BJ (cell line): ENCODE measurements around the gene CRTC3. TPM values are rescaled to one million over a fixed set of nuclear protein-coding genes. Genes with fewer than 3 reads are reported as not detected.

ENCODE experiments used
- CTCF ChIA-PET: fragments of 350-600 bp; formaldehyde crosslinking; extraction: SDS; loops from one replicate; lab custom pipeline; 2021; ENCODE audit warnings: antibody characterized with exemption, inconsistent platforms; lab: Yijun Ruan, JAX
- POLR2A ChIA-PET: fragments of 300-600 bp; sonication (Branson Sonifier 250); formaldehyde crosslinking; extraction: SDS; loops from one replicate; lab custom pipeline; 2021; ENCODE audit warnings: antibody characterized with exemption; lab: Charles Lee
- DNase-seq: peaks from one replicate; pipeline ENCODE4 v3.0.0-alpha.2; 2011; ENCODE audit warnings: low read depth
- H3K27me3 ChIP-seq: 2 replicates; pipeline ENCODE4 v1.6.0; 2011; ENCODE audit warnings: low read length; ENCODE audit not compliant: control insufficient read depth, insufficient read depth
- H3K36me3 ChIP-seq: 2 replicates; pipeline ENCODE4 v1.5.1; 2011; ENCODE audit warnings: low read length; ENCODE audit not compliant: control insufficient read depth, insufficient read depth
- H3K4me3 ChIP-seq: 2 replicates; pipeline ENCODE4 v1.5.1; 2011; ENCODE audit warnings: low read depth, mild to moderate bottlenecking, control low read depth, low read length
- polyA plus RNA-seq: library from polyadenylated mRNA; depleted of rRNA; stranded (reverse); fragments of >200 nt; gene quantifications from 2 replicates; pipeline ENCODE4 v1.2.3, GENCODE V29; 2011
- TF ChIP-seq, protein P1 (sequence below): IDR thresholded peaks from 2 replicates; pipeline ENCODE4 v1.5.1; 2011; ENCODE audit warnings: low read depth, mild to moderate bottlenecking, control low read depth, inconsistent platforms, low read length, moderate library complexity; ENCODE audit not compliant: insufficient read depth

The CRTC3 gene
- polyA plus RNA-seq, 1 experiment, result 28.5 TPM

DNA sequence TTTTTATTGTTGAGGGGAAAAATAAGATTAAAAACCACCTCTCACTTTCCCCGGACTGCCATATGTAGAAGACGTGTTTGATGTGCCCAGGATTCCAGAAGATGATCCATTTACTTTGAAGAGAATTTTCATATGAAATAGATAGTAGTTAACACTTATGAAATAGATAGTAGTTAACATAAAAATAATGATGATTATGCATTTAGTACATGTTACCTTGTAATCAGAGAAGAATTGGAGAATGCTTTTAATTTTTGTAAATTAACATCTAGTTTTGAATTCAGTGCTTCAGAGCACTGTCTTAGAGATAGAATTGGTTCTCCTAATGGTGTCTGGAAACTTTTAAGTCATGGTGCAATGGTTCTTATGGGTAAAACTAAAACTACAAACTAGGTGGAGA, 46.1 kb upstream of the CRTC3 start:
- DNase-seq, result no peak
- Histone ChIP-seq H3K36me3 (peaks cover 26% of the 10 kb centered on the region), H3K27me3 (no peaks in the 10 kb centered on the region), H3K4me3 (no peak overlapping the region)
- CTCF ChIA-PET, result interaction anchor here (1.2 to 9.7 kb wide), 6 partner anchors 7 to 187 kb away, joined by 3 to 169 read pairs (median 15); no protein-coding TSS in a partner anchor
- TF ChIP-seq, protein P1, sequence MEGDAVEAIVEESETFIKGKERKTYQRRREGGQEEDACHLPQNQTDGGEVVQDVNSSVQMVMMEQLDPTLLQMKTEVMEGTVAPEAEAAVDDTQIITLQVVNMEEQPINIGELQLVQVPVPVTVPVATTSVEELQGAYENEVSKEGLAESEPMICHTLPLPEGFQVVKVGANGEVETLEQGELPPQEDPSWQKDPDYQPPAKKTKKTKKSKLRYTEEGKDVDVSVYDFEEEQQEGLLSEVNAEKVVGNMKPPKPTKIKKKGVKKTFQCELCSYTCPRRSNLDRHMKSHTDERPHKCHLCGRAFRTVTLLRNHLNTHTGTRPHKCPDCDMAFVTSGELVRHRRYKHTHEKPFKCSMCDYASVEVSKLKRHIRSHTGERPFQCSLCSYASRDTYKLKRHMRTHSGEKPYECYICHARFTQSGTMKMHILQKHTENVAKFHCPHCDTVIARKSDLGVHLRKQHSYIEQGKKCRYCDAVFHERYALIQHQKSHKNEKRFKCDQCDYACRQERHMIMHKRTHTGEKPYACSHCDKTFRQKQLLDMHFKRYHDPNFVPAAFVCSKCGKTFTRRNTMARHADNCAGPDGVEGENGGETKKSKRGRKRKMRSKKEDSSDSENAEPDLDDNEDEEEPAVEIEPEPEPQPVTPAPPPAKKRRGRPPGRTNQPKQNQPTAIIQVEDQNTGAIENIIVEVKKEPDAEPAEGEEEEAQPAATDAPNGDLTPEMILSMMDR, result no peak
- POLR2A ChIA-PET, result no interaction called here

DNA sequence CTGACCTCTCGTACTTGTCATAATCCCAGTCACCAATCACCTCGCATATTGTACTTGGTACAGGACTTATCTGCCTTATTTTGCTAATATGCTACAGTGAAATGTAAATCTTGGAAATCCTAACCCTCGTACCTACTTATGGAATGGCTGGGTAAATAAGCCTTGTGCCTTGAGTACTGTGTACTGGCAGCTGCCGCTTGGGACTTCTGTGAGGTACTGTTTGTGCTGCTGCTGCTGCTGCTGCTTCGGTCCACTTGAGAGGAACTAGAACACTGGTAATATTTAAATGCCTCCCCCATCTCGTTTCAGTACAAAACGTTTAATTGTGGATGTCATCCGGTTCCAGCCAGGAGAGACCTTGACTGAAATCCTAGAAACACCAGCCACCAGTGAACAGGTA, 42.5 kb upstream of the CRTC3 start:
- no peak for DNase-seq
- H3K27me3 ChIP-seq, result no peaks in the 10 kb centered on the region
- TF ChIP-seq, protein P1, result no peak
- ChIA-PET POLR2A (no interaction called here), CTCF (interaction anchor here (0.9 kb wide), 1 partner anchor 167 kb away, joined by 4 read pairs; no protein-coding TSS in a partner anchor)
- H3K4me3 ChIP-seq, result no peak overlapping the region
- peaks cover 32% of the 10 kb centered on the region for H3K36me3 ChIP-seq

DNA sequence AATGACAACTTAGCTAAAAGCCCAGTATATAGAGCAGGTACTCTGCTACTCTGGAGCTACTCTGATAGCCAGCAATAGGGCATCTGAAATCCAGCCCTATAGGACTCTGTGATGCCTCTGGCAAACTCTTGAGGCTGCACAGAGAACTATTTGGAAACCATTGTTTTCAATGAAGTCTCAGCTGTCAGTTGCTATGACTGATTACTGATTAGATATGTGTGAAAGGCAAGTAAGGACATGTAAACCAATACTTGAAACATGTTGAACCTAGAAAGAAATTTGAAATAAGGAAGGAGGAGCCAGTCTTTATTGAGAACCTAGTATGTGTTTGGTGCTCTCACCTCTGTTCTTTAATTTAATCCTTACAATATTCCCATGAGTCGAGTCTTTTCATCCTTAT, 40.2 kb upstream of the CRTC3 start:
- POLR2A ChIA-PET, result interaction anchor here (0.6 kb wide), 1 partner anchor 9 kb away, joined by 4 read pairs; no protein-coding TSS in a partner anchor
- H3K36me3 ChIP-seq, result peaks cover 32% of the 10 kb centered on the region
- DNase-seq, result no peak
- CTCF ChIA-PET, result interaction anchor here (0.7 to 4.3 kb wide), 3 partner anchors 7 to 170 kb away, joined by 3 to 23 read pairs (median 20); no protein-coding TSS in a partner anchor
- TF ChIP-seq, protein P1, result no peak
- H3K27me3 ChIP-seq, result no peaks in the 10 kb centered on the region
- no peak overlapping the region for H3K4me3 ChIP-seq

DNA sequence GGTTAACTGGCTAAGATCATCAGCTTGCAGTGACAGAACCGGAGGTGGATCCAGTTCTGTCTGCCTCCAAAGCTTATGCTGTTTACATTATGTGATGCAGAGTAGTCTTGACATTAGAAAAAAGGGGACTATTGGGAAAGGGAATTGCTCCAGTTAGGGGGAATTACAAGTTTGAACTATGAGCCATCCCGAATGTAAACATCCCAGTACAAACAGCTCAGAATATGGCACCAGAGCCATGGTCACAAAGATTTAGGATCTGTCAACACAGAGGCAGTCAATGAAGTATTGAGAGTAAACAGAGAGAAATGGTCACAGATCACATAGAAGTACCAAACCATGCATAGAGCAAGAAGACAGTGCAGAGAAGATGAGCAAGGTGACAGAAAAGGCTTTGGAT, 39.8 kb upstream of the CRTC3 start:
- Histone ChIP-seq H3K36me3 (peaks cover 32% of the 10 kb centered on the region), H3K4me3 (no peak overlapping the region), H3K27me3 (no peaks in the 10 kb centered on the region)
- ChIA-PET CTCF (interaction anchor here (0.7 to 4.3 kb wide), 3 partner anchors 8 to 170 kb away, joined by 3 to 23 read pairs (median 20); no protein-coding TSS in a partner anchor), POLR2A (no interaction called here)
- TF ChIP-seq, protein P1, result no peak
- DNase-seq, result no peak

DNA sequence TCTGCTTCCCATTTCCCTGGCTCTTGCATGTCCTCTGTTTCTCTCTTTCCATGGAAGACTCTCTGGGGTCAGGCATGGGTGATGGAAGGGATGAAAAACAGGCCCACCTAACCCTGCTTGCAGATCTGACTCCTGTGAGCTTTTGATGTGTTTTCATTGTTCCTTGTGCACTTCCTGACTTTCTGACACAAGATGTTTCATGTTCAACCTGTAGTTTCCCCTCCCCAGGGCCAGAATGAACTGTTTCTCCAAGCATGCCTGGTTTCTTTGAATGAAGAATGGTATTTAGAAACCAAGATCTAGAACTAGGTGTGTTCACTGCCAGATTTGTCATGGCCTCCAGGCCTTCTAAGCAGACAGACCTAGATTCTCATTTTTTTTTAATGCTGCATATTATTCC, 36.1 kb upstream of the CRTC3 start:
- CTCF ChIA-PET, result no interaction called here
- TF ChIP-seq, protein P1, result no peak
- no peak for DNase-seq

More for the DNA sequence above, 36.1 kb upstream of the CRTC3 start:
- Histone ChIP-seq H3K27me3 (no peaks in the 10 kb centered on the region), H3K4me3 (no peak overlapping the region), H3K36me3 (peaks cover 23% of the 10 kb centered on the region)
- POLR2A ChIA-PET, result no interaction called here
